ENCODE data around the gene CCDC50.

CCDC50 gene

DNA sequence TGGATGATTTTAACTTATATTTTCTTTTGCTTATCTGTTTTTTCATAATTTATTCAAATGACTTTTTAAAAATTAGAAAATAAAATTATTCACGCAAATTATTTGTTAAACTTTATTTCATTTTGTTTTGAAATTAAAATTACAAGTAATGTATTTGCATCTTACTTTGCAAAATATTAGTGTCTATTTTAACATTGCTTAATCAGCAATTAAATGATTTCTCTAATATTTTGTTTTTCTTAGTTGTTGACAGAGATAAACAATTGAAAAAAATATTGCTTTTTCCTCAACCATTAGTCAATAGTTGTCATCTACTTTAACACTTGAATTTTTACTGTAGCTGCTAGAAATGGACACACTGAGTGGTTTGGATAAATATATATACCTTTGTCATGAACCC is 99.0 kb downstream of the CCDC50 start:
- no peak for DNase-seq (ENCODE audit: low read depth)

DNA sequence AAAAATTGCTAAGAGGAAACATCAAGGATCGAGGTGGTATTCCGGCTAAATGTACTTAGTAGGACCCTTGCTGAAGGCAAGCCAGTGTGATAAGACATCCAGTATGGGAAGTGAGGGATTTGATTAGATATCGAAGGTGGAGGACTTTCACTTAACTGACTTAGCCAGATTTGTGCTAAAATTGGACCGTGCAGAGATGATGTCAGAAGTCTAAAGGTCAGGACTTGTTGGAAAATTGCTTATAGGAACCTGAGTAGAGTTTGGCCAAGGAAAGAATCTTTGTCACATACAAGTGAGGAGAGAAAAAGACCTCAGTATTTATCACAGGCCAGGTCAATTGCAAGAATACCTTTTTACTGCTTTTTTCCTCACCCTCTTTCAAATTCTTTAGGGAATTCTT is 100.9 kb downstream of the CCDC50 start:
- no peak for DNase-seq (ENCODE audit: low read depth)

DNA sequence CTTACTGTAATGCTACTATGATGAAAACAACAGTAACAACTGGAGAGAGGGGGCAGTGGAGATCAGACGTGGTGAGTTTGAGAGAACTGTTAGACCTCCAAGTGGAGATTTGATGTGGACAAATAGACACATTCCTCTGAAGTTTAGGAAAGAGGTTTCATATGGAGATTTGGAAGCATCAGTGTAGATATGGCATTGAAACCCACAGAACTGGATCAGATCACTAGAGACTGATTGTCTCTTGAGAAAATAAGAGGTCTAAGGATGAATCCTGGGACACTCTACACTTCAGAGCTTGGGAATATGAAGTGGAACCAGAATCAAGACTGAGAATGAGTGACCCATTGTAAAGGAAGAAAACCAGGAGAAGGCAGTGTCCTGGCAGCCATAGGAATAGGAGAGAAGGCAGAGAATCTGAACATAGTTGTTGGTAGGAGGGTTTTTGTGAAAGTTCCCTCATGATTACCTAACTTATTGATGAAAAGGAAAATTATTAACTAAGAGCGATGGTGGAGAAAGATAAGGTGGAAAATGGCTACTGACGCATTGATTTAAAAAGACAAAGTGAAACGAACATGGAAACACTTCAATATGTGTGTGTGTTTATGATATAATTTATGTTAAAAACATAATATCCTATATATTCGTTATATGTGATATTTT is 102.1 kb downstream of the CCDC50 start:
- DNase-seq (ENCODE audit: low read depth): no peak

DNA sequence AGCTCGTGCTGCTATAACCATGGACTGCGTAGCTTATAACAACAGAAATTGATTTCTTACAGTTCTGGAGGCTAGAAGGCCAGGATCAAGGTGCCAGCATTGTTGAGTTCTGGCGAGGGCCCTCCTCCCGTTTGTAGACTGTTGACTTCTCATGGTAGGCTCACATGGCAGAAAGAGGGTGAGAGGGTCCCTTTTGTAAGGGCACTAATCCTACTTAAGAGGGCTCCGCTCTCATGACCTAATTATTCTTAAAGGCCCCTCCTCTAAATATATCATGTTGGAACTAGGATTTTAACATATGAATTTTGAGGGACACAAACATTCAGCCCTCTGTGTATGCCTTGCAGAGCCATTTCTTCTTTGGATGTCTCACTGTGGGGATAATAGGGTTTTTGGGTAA is 103.0 kb downstream of the CCDC50 start:
- no peak for DNase-seq (ENCODE audit: low read depth)

DNA sequence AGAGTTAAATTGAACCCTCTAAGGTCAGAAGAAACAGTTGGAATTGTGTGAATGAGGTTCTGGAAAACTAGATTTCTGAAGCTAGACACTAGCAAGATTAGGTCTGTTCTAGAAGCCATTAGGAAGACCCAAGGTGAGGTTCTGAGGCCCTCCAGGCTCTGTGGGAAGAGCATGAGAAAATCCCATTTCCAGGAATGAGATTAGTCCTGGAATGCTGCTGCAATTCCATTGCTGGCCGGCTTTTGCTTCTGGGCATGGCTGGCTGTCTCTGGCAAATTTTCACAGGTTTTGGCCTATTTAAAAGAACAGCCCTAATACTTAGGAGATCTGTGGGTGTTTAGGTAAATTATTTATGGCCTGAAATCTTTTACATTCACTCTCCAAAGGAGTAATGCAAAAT is 104.8 kb downstream of the CCDC50 start:
- DNase-seq (ENCODE audit: low read depth): no peak

DNA sequence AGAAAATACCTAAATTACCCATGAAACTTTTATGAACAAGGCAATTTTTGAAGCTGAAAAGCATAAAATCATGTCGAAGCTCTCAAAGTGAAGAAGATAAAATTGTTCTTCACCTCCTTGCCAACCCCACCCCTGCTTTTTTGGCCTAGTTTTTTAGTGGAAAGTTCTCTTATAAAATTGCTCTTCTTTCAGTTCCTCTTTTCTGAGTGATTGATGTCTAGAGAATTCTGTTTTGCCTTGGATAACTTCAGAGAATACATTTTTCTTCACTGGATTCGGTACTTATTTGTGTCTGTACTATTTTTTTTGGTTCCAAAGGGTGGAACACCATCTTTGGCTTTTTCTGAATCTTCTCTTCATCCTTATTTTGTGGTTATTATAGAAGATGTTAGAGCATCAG is 106.8 kb downstream of the CCDC50 start:
- DNase-seq (ENCODE audit: low read depth): no peak

DNA sequence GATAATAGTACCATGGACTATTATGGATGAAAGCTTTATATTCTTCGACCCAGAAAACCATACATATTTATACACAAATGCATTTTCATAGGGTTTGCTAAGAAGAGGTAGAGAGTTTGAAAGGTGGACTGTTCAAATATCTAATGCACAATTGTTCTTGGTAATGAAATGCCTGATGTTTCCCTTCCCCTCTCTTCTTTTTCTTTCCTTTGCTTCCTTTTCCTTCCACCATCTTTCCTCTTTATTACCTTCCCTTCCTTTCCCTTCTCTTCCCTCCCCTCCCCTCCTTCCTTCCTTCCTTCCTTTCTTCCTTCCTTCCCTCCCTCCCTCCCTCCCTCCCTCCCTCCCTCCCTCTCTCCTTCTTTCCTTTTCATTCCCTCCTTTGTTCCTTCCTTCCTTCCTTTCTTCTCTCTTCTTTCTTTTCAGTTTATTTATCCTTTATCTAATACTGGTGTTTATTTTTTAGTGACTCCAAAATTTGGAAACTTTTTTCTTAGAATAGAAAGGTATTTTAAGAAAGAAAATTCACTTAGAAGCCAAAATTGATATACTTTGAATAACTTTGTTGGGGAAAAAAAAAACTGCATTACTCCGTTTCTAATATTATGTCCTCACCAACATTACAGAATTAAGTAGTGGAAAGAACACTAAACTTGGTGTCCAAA is 109.1 kb downstream of the CCDC50 start:
- no peak for DNase-seq (ENCODE audit: low read depth)

DNA sequence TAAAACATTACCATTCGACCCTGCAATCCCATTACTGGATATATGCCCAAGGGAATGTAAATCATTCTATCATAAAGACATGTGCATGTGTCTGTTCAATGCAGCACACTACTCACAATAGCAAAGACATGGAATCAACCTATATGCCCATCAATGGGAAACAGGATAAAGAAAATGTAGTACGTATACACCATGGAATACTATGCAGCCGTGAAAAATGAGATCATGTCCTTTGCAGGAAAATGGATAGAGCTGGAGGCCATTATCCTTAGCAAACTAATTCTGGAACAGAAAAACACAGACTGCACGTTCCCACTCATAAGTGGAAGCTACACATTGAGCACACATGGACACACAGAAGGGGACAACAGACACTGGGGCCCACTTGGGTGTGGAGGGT is 111.3 kb downstream of the CCDC50 start:
- DNase-seq (ENCODE audit: low read depth): no peak

DNA sequence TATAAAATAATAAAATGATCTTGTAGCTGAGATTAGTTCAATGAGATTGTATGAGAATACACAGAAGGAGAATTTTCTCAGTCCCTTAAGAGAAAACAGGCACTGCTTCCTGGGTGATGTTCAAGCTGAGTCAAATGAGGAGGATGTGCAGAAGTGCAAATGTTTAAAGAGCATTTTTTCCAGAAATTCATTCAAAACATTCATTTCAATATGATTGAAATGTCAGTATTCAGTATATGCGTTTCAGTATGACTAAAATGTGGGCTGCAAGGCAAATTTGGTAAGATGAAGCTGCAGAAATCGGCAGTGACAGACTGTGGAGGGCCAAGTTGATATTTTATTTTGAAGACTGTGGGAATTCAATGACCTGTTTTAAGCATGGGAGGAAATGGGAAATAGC is 112.5 kb downstream of the CCDC50 start:
- no peak for DNase-seq (ENCODE audit: low read depth)

DNA sequence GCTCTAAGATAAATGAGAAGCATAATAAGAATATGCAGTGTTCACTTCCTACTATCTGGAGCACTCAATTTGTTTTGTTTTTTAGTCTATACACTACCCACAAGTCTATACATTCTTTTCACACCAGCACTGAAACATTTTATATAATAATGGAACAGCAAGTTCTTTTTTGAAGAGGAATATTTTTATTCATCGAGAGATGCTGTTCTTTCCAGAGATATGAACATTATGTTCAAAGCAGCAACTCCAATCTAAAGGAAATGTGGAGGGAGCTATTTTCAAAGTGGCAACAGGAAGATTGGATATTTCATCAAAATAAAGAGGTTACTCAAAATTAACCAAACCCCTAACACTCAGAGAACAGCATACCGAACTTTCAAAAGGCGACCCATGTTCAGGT is 115.4 kb downstream of the CCDC50 start:
- DNase-seq (ENCODE audit: low read depth): no peak
